Measurements from ENCODE around the gene PDAP1.

DNA sequence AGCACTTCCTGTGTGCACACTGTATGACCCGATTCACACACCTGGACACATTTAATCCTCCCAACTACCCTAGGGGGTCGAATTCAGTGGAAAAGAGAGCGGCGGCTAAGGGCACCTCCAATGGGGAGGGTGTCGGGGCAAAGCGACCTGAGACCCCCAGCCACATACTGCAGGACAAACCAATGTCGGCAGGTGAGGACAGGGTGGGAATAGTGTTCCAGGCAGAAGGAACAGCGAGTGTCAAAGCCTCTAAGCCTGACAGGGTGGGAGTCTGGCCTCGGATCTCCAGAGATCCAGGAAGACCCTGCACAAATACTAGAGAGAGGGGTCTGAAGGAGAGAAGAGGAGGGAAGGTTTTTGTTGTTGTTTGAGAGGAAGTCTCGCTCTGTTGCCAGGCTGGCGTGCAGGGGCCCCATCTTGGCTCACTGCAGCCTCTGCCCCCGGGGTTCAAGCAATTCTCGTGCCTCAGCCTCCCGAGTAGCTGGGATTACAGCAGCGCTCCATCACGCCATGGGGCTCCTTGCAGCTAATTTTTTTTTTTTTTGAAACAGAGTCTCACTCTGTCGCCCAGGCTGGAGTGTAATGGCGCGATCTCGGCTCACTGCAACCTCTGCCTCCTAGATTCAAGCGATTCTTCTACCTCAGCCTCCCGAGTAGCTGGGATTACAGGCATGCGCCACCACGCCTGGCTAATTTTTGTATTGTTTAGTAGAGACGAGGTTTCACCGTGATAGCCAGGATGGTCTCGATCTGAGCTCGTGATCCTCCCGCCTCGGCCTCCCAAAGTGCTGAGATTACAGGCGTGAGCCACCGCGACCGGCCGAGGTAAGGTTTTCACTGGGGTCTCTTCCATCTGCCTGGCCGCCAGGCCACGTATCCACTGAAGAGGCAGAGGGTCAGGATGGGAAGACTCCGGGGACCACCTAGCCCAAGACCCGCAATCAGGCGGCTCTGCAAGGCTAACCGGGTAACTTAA, 35.0 kb downstream of the PDAP1 start:
- TF ChIP-seq, protein P1, sequence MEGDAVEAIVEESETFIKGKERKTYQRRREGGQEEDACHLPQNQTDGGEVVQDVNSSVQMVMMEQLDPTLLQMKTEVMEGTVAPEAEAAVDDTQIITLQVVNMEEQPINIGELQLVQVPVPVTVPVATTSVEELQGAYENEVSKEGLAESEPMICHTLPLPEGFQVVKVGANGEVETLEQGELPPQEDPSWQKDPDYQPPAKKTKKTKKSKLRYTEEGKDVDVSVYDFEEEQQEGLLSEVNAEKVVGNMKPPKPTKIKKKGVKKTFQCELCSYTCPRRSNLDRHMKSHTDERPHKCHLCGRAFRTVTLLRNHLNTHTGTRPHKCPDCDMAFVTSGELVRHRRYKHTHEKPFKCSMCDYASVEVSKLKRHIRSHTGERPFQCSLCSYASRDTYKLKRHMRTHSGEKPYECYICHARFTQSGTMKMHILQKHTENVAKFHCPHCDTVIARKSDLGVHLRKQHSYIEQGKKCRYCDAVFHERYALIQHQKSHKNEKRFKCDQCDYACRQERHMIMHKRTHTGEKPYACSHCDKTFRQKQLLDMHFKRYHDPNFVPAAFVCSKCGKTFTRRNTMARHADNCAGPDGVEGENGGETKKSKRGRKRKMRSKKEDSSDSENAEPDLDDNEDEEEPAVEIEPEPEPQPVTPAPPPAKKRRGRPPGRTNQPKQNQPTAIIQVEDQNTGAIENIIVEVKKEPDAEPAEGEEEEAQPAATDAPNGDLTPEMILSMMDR (conservative IDR thresholded peaks at IDR 0.05), result no peak
- TF ChIP-seq EZH2 (IDR thresholded peaks at IDR 0.05; ENCODE audit: low read depth), result no peak
